Measurements from ENCODE around the gene CHRM5. TPM values are rescaled to one million over a fixed set of nuclear protein-coding genes. Genes with fewer than 3 reads are reported as not detected.

Gene CHRM5
- total RNA-seq, 1 experiment from 2014 or later: not detected

DNA sequence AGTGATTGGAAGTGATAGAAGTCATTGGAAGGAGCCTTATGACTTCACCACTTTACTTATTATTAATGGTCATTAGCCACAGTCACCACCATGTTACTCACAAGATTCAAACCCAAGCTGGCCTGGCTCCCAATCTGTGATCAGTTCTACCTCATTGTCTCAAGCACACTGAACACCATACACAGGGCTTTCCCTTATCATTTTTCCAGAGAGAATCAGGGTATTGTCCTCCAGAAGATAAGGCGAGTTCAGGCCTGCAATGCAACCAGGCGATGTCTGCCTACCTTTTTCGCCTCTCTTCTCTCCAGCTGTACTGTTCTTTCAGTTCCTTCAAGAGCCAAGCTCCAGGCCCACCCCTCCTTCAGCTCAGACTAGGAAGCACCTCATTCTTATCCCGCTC lies 108.5 kb downstream of the CHRM5 start:
- CTCF ChIA-PET: interaction anchor here (0.5 kb wide), 1 partner anchor 845 kb away, joined by 3 read pairs; no protein-coding TSS in a partner anchor
- POLR2A ChIA-PET: no interaction called here
- no peak for ATAC-seq
- H3K4me2 ChIP-seq (ENCODE audit: low read length): no peak overlapping the region
- H3K4me3 ChIP-seq (replicated peaks in 1 of 2; ENCODE audit: low read depth in 1 of 2, low read length in 2 of 2): no peak overlapping the region
- intact Hi-C loops (cut with micrococcal nuclease): no loop called here
- no peaks in the 10 kb centered on the region for H3K27me3 ChIP-seq (ENCODE audit: insufficient read depth, low read length)
- RAD21 ChIA-PET (ENCODE audit: low non-redundant PET in 1 of 2, low total read pairs in 2 of 2, uncharacterized antibody in 2 of 2, unreplicated experiment in 2 of 2): no interaction called here
- H2AFZ ChIP-seq (ENCODE audit: low read depth, low read length, poor library complexity, severe bottlenecking): no peak overlapping the region
- DNase-seq (ENCODE audit: low read depth, low spot score): no peak
- H4K20me1 ChIP-seq (ENCODE audit: insufficient read depth): no peaks in the 10 kb centered on the region
- no peaks in the 10 kb centered on the region for H3K9me2 ChIP-seq (ENCODE audit: insufficient read depth)
- TF ChIP-seq EZH2 (IDR thresholded peaks at IDR 0.05) (no peak), FOSL1 (IDR thresholded peaks at IDR 0.05; ENCODE audit: low read depth) (no peak), ZNF274 (IDR thresholded peaks at IDR 0.05; ENCODE audit: low read depth, low read length) (no peak), ELF1 (IDR thresholded peaks at IDR 0.05; ENCODE audit: borderline replicate concordance, low read depth) (no peak), TCF7L2 (IDR thresholded peaks at IDR 0.05; ENCODE audit: borderline replicate concordance, extremely low read depth, insufficient read depth, insufficient read length) (no peak), ZBTB33 (IDR thresholded peaks at IDR 0.05; ENCODE audit: extremely low read depth, insufficient replicate concordance, low read length) (no peak), POLR2A (IDR thresholded peaks at IDR 0.05; ENCODE audit: borderline replicate concordance, extremely low read depth, insufficient read depth, insufficient read length) (no peak), JUND (IDR thresholded peaks at IDR 0.05) (no peak), ZFX (IDR thresholded peaks at IDR 0.05) (no peak), EZH2phosphoT487 (IDR thresholded peaks at IDR 0.05; ENCODE audit: borderline replicate concordance) (no peak), EGR1 (IDR thresholded peaks at IDR 0.05; ENCODE audit: low read depth) (no peak), YY1 (IDR thresholded peaks at IDR 0.05; ENCODE audit: extremely low read depth, insufficient replicate concordance, low read depth, low read length) (no peak), CBX3 (IDR thresholded peaks at IDR 0.05; ENCODE audit: low read depth) (no peak)
- TF ChIP-seq, protein P1, sequence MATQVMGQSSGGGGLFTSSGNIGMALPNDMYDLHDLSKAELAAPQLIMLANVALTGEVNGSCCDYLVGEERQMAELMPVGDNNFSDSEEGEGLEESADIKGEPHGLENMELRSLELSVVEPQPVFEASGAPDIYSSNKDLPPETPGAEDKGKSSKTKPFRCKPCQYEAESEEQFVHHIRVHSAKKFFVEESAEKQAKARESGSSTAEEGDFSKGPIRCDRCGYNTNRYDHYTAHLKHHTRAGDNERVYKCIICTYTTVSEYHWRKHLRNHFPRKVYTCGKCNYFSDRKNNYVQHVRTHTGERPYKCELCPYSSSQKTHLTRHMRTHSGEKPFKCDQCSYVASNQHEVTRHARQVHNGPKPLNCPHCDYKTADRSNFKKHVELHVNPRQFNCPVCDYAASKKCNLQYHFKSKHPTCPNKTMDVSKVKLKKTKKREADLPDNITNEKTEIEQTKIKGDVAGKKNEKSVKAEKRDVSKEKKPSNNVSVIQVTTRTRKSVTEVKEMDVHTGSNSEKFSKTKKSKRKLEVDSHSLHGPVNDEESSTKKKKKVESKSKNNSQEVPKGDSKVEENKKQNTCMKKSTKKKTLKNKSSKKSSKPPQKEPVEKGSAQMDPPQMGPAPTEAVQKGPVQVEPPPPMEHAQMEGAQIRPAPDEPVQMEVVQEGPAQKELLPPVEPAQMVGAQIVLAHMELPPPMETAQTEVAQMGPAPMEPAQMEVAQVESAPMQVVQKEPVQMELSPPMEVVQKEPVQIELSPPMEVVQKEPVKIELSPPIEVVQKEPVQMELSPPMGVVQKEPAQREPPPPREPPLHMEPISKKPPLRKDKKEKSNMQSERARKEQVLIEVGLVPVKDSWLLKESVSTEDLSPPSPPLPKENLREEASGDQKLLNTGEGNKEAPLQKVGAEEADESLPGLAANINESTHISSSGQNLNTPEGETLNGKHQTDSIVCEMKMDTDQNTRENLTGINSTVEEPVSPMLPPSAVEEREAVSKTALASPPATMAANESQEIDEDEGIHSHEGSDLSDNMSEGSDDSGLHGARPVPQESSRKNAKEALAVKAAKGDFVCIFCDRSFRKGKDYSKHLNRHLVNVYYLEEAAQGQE (IDR thresholded peaks at IDR 0.05; ENCODE audit: low read depth): no peak
- no peaks in the 10 kb centered on the region for H3K4me1 ChIP-seq (ENCODE audit: control insufficient read depth in 1 of 2, insufficient read depth in 2 of 2, low read length in 2 of 2)
- no peaks in the 10 kb centered on the region for H3K9me3 ChIP-seq (ENCODE audit: control insufficient read depth in 1 of 2, insufficient read depth in 1 of 2, low read depth in 1 of 2, low read length in 2 of 2)
- H3K9ac ChIP-seq (ENCODE audit: low read length): no peak overlapping the region
- BruUV-seq (replicated peaks): no TSS peak
- H3K27ac ChIP-seq (ENCODE audit: low read depth, low read length): no peak overlapping the region
- no peaks in the 10 kb centered on the region for H3K79me2 ChIP-seq (ENCODE audit: insufficient read depth, low read length)
- no peaks in the 10 kb centered on the region for H3K36me3 ChIP-seq (ENCODE audit: control insufficient read depth in 1 of 2, insufficient read depth in 2 of 2, low read length in 2 of 2)
